HEK293T (cell line): ENCODE measurements around the gene VSTM1.
"Not testable (repeated sequence)": the region's sequence is repeated elsewhere in the genome, so short reads cannot be mapped to it uniquely, and the experiment has no call there.

ENCODE experiments used
- CTCF ChIA-PET: fragments of 350-600 bp; formaldehyde crosslinking; extraction: SDS; loops from one replicate; lab custom pipeline; 2021; ENCODE audit warnings: antibody characterized with exemption, inconsistent platforms; lab: Yijun Ruan, JAX
- POLR2A ChIA-PET: fragments of 350-600 bp; formaldehyde crosslinking; extraction: SDS; loops from one replicate; lab custom pipeline; 2020; ENCODE audit warnings: antibody characterized with exemption, inconsistent platforms; lab: Yijun Ruan, JAX
- DNase-seq: peaks from one replicate; pipeline ENCODE4 v3.0.0; 2012; ENCODE audit warnings: mixed read lengths; ENCODE audit errors: extremely low spot score
- ARNT ChIP-seq: fragments of 450-650 bp; IDR thresholded peaks from 2 replicates; pipeline ENCODE4 v1.6.1; 2017; ENCODE audit warnings: mild to moderate bottlenecking
- BHLHE40 ChIP-seq: fragments of 450-650 bp; IDR thresholded peaks from 2 replicates; pipeline ENCODE4 v1.6.1; 2016; ENCODE audit warnings: mild to moderate bottlenecking, moderate library complexity, borderline replicate concordance
- CTBP1 ChIP-seq: fragments of 450-650 bp; IDR thresholded peaks from 2 replicates; pipeline ENCODE4 v1.6.1; 2016; ENCODE audit warnings: borderline replicate concordance
- ELF4 ChIP-seq: fragments of 450-650 bp; IDR thresholded peaks from 2 replicates; pipeline ENCODE4 v1.6.1; 2017; ENCODE audit warnings: antibody characterized with exemption
- FOXA1 ChIP-seq: fragments of 450-650 bp; IDR thresholded peaks from 2 replicates; pipeline ENCODE4 v1.6.1; 2016; ENCODE audit warnings: mild to moderate bottlenecking
- FOXK2 ChIP-seq: fragments of 450-650 bp; IDR thresholded peaks from 2 replicates; pipeline ENCODE4 v1.6.1; 2016; ENCODE audit warnings: mild to moderate bottlenecking
- FOXM1 ChIP-seq: fragments of 450-650 bp; IDR thresholded peaks from 2 replicates; pipeline ENCODE4 v1.6.1; 2017; ENCODE audit warnings: mild to moderate bottlenecking, borderline replicate concordance
- HDGF ChIP-seq: fragments of 450-650 bp; IDR thresholded peaks from 2 replicates; pipeline ENCODE4 v1.6.1; 2017; ENCODE audit warnings: antibody characterized with exemption, borderline replicate concordance
- L3MBTL2 ChIP-seq: fragments of 450-650 bp; conservative IDR thresholded peaks from 2 replicates; pipeline ENCODE4 v1.6.1; 2016; ENCODE audit warnings: mild to moderate bottlenecking
- LEF1 ChIP-seq: fragments of 450-650 bp; IDR thresholded peaks from 2 replicates; pipeline ENCODE4 v1.6.1; 2017; ENCODE audit warnings: mild to moderate bottlenecking, borderline replicate concordance
- NFRKB ChIP-seq: fragments of 450-650 bp; IDR thresholded peaks from 2 replicates; pipeline ENCODE4 v1.6.1; 2016; ENCODE audit warnings: mild to moderate bottlenecking, moderate library complexity
- SP1 ChIP-seq: fragments of 450-650 bp; IDR thresholded peaks from 2 replicates; pipeline ENCODE4 v1.6.1; 2017
- SUZ12 ChIP-seq: fragments of 450-650 bp; IDR thresholded peaks from 2 replicates; pipeline ENCODE4 v1.6.1; 2016; ENCODE audit warnings: mild to moderate bottlenecking
- TARDBP ChIP-seq: fragments of 450-650 bp; IDR thresholded peaks from 2 replicates; pipeline ENCODE4 v1.6.1; 2016
- ZNF384 ChIP-seq: fragments of 450-650 bp; IDR thresholded peaks from 2 replicates; pipeline ENCODE4 v1.6.1; 2016
- TF ChIP-seq, protein P1 (sequence below): fragments of 450-650 bp; IDR thresholded peaks from 2 replicates; pipeline ENCODE4 v1.6.1; 2016

VSTM1 gene

GRCh38 chr19:54041969-54042606 lies 21.6 kb downstream of the VSTM1 start:
- ChIA-PET POLR2A (no interaction called here), CTCF (interaction anchor here (0.9 to 1.2 kb wide), 2 partner anchors 12 to 250 kb away, joined by 3 read pairs; no protein-coding TSS in a partner anchor)
- TF ChIP-seq, protein P1, sequence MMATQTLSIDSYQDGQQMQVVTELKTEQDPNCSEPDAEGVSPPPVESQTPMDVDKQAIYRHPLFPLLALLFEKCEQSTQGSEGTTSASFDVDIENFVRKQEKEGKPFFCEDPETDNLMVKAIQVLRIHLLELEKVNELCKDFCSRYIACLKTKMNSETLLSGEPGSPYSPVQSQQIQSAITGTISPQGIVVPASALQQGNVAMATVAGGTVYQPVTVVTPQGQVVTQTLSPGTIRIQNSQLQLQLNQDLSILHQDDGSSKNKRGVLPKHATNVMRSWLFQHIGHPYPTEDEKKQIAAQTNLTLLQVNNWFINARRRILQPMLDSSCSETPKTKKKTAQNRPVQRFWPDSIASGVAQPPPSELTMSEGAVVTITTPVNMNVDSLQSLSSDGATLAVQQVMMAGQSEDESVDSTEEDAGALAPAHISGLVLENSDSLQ, result no peak
- TF ChIP-seq SP1 (no peak), HDGF (no peak), FOXM1 (no peak), TARDBP (no peak), CTBP1 (no peak), SUZ12 (no peak), ARNT (no peak), FOXK2 (no peak), BHLHE40 (no peak)
- DNase-seq, result no peak

- CTCF ChIA-PET, result interaction anchor here (0.8 kb wide), 1 partner anchor 9 kb away, joined by 4 read pairs; no protein-coding TSS in a partner anchor
- POLR2A ChIA-PET, result no interaction called here
- TF ChIP-seq FOXA1, result no peak
- peak; percentile 48; the same call in 1 of the 2 replicates for TF ChIP-seq ZNF384
- TF ChIP-seq, protein P1, result no peak
- DNase-seq, result no peak
These were observed 23.7 kb downstream of the VSTM1 start for GRCh38 chr19:54040003-54040402.

- CTCF ChIA-PET, POLR2A ChIA-PET, DNase-seq: not testable (repeated sequence)
These were observed 27.2 kb downstream of the VSTM1 start for GRCh38 chr19:54036542-54036941.

GRCh38 chr19:54035215-54036178 lies 28.2 kb downstream of the VSTM1 start:
- DNase-seq, result no peak
- TF ChIP-seq ELF4, result no peak
- no peak for TF ChIP-seq CTBP1
- no peak for TF ChIP-seq SUZ12
- TF ChIP-seq HDGF, result no peak
- TF ChIP-seq FOXK2, result no peak
- TF ChIP-seq TARDBP, result no peak
- TF ChIP-seq, protein P1, result no peak
- no peak for TF ChIP-seq SP1
- no peak for TF ChIP-seq BHLHE40
- no peak for TF ChIP-seq ARNT
- no peak for TF ChIP-seq LEF1
- no peak for TF ChIP-seq NFRKB
- ChIA-PET POLR2A (no interaction called here), CTCF (interaction anchor here (0.6 to 0.7 kb wide), 2 partner anchors 137 to 242 kb away, joined by 3 to 4 read pairs; no protein-coding TSS in a partner anchor)

GRCh38 chr19:54030895-54031586 lies 32.7 kb downstream of the VSTM1 start:
- DNase-seq, result peak; percentile 19

More at GRCh38 chr19:54030895-54031586, 32.7 kb downstream of the VSTM1 start:
- TF ChIP-seq NFRKB (no peak), FOXM1 (no peak), FOXA1 (no peak), ARNT (no peak), ELF4 (no peak), L3MBTL2 (no peak), TARDBP (no peak), CTBP1 (no peak), SP1 (no peak), ZNF384 (no peak), SUZ12 (no peak)
- TF ChIP-seq, protein P1, result no peak
- ChIA-PET CTCF (interaction anchor here (0.6 to 1.5 kb wide), 7 partner anchors 9 to 238 kb away, joined by 3 to 6 read pairs (median 3); partner anchors contain the start of gene MYADM), POLR2A (interaction anchor here (1.3 kb wide), 1 partner anchor 69 kb away, joined by 3 read pairs; the partner anchor contains the start of gene OSCAR)
